NOMO-1 treated with dmso at 0.1 percent for 144 hours (cell line): Measurements from ENCODE around the gene FLNC.

Experiments
- DNase-seq: peaks from one replicate; lab custom pipeline; 2025; ENCODE audit not compliant: unreplicated experiment; lab: John Stamatoyannopoulos, UW

Gene FLNC

DNA sequence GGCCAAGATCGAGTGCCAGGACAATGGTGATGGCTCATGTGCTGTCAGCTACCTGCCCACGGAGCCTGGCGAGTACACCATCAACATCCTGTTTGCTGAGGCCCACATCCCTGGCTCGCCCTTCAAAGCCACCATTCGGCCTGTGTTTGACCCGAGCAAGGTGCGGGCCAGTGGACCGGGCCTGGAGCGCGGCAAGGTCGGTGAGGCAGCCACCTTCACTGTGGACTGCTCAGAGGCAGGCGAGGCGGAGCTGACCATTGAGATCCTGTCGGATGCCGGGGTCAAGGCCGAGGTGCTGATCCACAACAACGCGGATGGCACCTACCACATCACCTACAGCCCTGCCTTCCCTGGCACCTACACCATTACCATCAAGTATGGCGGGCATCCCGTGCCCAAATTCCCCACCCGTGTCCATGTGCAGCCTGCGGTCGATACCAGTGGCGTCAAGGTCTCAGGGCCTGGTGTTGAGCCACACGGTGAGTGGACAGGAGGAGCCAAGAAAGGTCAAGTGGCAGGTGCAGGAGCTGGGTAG, 14.6 kb downstream of the FLNC start:
- no peak for DNase-seq

DNA sequence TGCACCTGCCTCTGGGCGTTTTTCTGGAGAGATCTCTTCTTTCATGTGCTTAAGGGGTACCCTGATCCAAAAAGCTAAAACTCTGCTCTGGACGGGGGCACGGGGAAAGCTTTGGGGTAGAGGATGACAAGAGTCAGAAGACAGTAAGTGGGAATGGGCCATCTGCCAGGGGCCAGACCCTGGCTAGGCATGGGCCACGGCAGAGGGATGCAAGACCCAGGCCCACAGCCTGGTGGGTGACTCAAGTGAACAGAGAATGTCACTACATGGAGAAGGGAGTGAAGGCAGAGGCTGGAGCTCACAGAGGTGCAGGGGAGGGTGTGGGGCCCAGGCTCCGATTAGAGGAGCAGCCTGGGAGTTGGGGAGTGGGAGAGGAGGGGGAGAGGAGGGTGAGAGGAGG, 15.3 kb downstream of the FLNC start:
- DNase-seq: no peak

DNA sequence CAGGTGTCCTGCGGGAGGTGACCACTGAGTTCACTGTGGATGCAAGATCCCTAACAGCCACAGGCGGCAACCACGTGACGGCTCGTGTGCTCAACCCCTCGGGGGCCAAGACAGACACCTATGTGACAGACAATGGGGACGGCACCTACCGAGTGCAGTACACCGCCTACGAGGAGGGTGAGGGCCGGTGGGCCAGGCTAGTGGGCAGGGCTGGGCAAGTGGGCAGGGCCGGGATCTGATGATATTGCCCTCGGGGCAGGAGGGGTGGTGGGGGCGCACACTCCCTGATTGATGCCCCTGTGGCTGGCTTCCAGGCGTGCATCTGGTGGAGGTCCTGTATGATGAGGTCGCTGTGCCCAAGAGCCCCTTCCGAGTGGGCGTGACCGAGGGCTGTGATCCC, 15.8 kb downstream of the FLNC start:
- DNase-seq: no peak

DNA sequence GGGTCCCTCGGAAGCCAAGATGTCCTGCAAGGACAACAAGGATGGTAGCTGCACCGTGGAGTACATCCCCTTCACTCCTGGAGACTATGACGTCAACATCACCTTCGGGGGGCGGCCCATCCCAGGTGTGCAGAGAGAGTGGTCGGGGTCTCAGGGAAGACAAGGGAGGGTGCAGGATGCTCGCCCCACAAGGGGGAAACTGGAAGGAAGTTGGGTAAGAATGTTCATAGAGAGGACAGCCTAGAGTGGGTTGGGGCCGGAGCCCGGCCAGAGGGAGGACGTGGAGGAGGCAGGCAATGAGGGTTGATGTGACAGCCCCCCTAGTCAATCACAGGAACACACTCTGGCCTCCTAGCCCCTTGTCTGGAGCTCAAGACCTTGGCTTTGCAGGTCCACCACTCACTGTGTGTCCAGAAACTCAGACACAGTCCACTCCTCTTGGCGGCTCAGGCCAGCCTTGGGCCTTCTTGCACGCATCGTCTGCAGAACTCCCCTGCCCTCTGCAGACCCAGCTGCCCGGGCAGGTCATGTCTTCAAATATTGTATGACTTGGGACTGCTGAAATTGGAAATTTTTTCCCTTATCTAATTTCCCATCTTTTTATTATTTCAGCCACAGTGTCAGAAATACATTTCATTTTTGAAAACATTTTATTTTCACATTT, 16.7 kb downstream of the FLNC start:
- DNase-seq: no peak

- no peak for DNase-seq
Measured at GRCh38 chr7:128847721-128848211, 17.6 kb downstream of the FLNC start.

- DNase-seq: no peak
Measured at GRCh38 chr7:128848289-128849155, 18.3 kb downstream of the FLNC start.

DNA sequence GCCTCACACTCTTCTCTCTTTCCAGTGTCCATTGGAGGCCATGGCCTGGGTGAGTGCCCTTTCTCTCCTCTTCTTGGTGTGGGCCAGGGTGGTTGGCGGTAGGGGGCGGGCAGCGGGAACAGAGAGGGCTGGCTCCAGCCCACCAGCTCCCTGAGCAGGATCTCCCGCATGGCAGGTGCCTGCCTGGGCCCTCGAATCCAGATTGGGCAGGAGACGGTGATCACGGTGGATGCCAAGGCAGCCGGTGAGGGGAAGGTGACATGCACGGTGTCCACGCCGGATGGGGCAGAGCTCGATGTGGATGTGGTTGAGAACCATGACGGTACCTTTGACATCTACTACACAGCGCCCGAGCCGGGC, 18.9 kb downstream of the FLNC start:
- DNase-seq: no peak

- DNase-seq: no peak
Measured at GRCh38 chr7:128849804-128850490, 19.7 kb downstream of the FLNC start.

DNA sequence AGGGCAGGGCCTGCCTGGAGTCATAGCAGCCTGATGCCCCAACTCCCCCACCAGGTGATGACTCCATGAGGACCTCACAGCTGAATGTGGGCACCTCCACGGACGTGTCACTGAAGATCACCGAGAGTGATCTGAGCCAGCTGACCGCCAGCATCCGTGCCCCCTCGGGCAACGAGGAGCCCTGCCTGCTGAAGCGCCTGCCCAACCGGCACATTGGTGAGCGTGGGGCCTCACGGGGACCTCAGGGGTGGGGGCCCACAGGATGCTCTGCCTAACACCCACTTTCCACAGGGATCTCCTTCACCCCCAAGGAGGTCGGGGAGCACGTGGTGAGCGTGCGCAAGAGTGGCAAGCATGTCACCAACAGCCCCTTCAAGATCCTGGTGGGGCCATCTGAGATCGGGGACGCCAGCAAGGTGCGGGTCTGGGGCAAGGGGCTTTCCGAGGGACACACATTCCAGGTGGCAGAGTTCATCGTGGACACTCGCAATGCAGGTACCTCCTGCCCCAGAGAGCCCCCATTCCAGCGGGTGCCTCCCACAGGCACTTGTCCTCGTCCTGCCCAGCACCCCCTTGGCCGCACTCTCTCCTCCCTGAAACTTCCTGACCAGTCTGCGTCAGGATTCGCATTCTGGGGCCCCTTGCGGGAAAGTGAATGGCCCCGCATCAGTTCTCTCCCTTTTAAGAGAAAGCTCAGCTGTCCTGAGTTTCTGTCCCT, 22.5 kb downstream of the FLNC start:
- no peak for DNase-seq

GRCh38 chr7:128853799-128854198, 23.6 kb downstream of the FLNC start:
- DNase-seq: no peak

- no peak for DNase-seq
Measured at GRCh38 chr7:128854396-128854795, 24.2 kb downstream of the FLNC start.

GRCh38 chr7:128855559-128855958, 25.4 kb downstream of the FLNC start:
- DNase-seq: no peak

- no peak for DNase-seq
Measured at GRCh38 chr7:128856001-128856718, 26.0 kb downstream of the FLNC start.

DNA sequence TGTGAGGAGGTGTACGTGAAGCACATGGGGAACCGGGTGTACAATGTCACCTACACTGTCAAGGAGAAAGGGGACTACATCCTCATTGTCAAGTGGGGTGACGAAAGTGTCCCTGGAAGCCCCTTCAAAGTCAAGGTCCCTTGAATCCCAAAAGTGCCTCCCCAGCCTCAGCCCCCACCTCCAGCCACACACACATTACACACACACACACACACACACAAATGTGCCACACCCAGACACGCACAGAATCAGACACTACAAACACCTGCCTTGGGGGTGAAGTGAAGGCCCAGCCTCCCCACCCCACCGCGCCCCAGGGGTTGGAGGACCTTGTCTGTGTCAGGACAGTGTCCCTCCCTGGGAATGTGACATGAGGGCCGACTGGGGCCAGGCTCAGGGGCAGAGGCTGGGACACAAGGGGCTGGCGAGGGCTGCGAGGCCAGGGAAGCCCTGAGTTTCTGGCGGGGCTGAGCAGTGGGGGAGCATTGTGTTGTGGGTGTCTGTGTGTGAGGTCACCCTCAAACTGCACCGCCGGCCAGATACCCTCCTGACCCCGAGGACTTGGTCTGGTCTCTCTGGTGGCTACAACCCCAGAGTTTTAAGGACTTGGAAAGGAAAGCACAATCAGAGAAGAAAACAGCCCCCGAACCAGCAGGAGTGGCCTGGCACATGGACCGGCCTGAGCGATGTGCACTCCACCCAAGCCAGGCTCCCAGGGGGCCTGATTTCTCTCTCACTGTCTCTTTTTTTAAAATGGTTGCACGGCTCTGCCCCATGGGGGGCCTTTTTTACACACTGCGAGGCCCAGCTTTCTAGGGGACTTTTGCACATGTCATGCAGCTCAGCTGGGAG, 28.4 kb downstream of the FLNC start:
- DNase-seq: no peak

DNA sequence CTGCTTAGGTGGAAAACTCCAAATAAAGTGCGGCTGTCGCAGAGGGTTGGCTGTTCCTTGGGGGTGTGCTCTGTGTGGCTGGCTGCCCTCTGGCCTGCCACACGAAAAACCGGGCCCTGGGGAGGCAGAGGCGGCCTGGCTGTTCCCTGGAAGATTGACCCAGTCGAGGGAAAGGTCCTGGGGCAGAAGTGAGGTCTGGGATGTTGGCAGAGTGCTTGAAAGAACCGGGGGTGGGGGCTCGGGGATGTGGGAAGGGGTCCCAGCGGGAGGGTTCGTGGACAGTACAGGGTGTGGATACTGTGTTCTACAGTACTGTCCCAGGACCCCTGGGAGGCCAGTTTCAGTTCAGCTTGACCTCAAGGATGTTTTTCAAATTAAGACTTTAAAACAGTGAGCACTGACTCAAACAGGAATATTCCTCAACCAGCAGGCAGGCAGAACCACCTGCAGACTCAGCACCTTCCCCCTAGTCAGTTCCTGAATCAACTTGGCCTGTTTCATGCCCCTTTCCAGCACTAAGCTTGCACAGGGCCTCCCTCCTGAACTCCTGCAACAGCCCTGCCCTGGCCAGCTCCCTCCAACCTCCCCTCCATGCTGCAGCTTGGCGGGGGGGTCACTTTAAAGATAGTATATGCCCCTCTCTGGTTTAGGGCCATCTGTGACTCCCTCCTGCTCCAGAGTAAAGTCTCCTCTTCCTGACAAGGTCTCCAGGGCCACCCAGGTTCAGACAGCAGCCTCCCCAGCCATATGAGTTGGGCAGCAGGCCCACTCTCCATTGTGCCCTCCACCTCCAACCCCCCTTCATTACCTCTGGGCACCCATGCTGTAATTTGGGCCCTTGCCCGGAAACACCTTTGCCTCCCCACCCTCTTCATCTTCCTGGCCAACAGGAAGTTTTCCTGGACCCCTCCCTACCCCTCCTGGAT, 29.3 kb downstream of the FLNC start:
- DNase-seq: no peak

- DNase-seq: no peak
Measured at GRCh38 chr7:128860158-128861073, 30.2 kb downstream of the FLNC start.

- DNase-seq: no peak
Measured at GRCh38 chr7:128861957-128862570, 31.9 kb downstream of the FLNC start.
